Jurkat, Clone E6-1 (cell line): Measurements from ENCODE around the gene HERC3.

ENCODE experiments used
- DNase-seq: peaks from one replicate; pipeline ENCODE4 v3.0.0-alpha.2; 2011; ENCODE audit warnings: low read depth, low spot score
- H3K4me3 ChIP-seq: 2 replicates; pipeline ENCODE4 v1.5.1; 2011; ENCODE audit warnings: mild to moderate bottlenecking, low read length, control low read depth, moderate library complexity

HERC3 gene

GRCh38 chr4:88649716-88650115 is 57.4 kb downstream of the HERC3 start:
- no peak overlapping the region for H3K4me3 ChIP-seq
- no peak for DNase-seq

- H3K4me3 ChIP-seq = no peak overlapping the region
- no peak for DNase-seq
Measured at GRCh38 chr4:88653371-88653946, 61.2 kb downstream of the HERC3 start.

- no peak overlapping the region for H3K4me3 ChIP-seq
- no peak for DNase-seq
Measured at GRCh38 chr4:88655226-88655625, 62.9 kb downstream of the HERC3 start.

- H3K4me3 ChIP-seq = no peak overlapping the region
- peak; percentile 24 for DNase-seq
Measured at GRCh38 chr4:88659055-88659889, 67.0 kb downstream of the HERC3 start.

GRCh38 chr4:88659890-88660208 is 67.6 kb downstream of the HERC3 start:
- no peak overlapping the region for H3K4me3 ChIP-seq
- no peak for DNase-seq

- DNase-seq = no peak
- H3K4me3 ChIP-seq = no peak overlapping the region
Measured at GRCh38 chr4:88660446-88661294, 68.4 kb downstream of the HERC3 start.

- no peak for DNase-seq
- H3K4me3 ChIP-seq = no peak overlapping the region
Measured at GRCh38 chr4:88661739-88662138, 69.5 kb downstream of the HERC3 start.

GRCh38 chr4:88672987-88673386 is 80.7 kb downstream of the HERC3 start:
- peak; percentile 41 for DNase-seq
- H3K4me3 ChIP-seq = no peak overlapping the region

GRCh38 chr4:88673886-88674285 is 81.6 kb downstream of the HERC3 start:
- no peak for DNase-seq
- no peak overlapping the region for H3K4me3 ChIP-seq

GRCh38 chr4:88674565-88674964 is 82.3 kb downstream of the HERC3 start:
- DNase-seq = no peak
- no peak overlapping the region for H3K4me3 ChIP-seq

GRCh38 chr4:88674979-88675378 is 82.7 kb downstream of the HERC3 start:
- no peak for DNase-seq
- H3K4me3 ChIP-seq = no peak overlapping the region

GRCh38 chr4:88675543-88675942 is 83.3 kb downstream of the HERC3 start:
- no peak for DNase-seq
- no peak overlapping the region for H3K4me3 ChIP-seq

- DNase-seq = peak; percentile 72
- H3K4me3 ChIP-seq = no peak overlapping the region
Measured at GRCh38 chr4:88681209-88681608, 88.9 kb downstream of the HERC3 start.

GRCh38 chr4:88690355-88690754 is 98.1 kb downstream of the HERC3 start:
- H3K4me3 ChIP-seq = no peak overlapping the region
- DNase-seq = no peak

- no peak for DNase-seq
- H3K4me3 ChIP-seq = no peak overlapping the region
Measured at GRCh38 chr4:88693792-88694191, 101.5 kb downstream of the HERC3 start.

GRCh38 chr4:88696630-88697029 is 104.3 kb downstream of the HERC3 start:
- no peak for DNase-seq
- peak overlapping the region; percentile 67; the same call in 1 of the 2 replicates for H3K4me3 ChIP-seq

GRCh38 chr4:88697141-88697540 is 104.9 kb downstream of the HERC3 start:
- H3K4me3 ChIP-seq = peak overlapping the region; percentile 67
- no peak for DNase-seq

GRCh38 chr4:88697588-88698329 is 105.5 kb downstream of the HERC3 start, which contains the start of gene NAP1L5:
NAP1L5 (minus strand) TSS chr4:88697829; CDS start chr4:88697754, 75 bp downstream.
- H3K4me3 ChIP-seq = peak within 1 kb of the TSS; percentile 67
- peak; percentile 52 for DNase-seq

- H3K4me3 ChIP-seq = no peak overlapping the region
- no peak for DNase-seq
Measured at GRCh38 chr4:88698519-88698918, 106.2 kb downstream of the HERC3 start.
